Neural progenitor cell (in vitro differentiated cells): ENCODE data around the gene MCCD1.

Source experiments
- CTCF ChIP-seq: fragments of 200-600 bp; sonication (generic); IDR thresholded peaks from 2 replicates; pipeline ENCODE4 v1.5.1; 2017; ENCODE audit warnings: antibody characterized with exemption, mild to moderate bottlenecking
- EZH2phosphoT487 ChIP-seq: fragments of 200-600 bp; sonication (generic); IDR thresholded peaks from 2 replicates; pipeline ENCODE4 v1.6.1; 2017; ENCODE audit warnings: antibody characterized with exemption

- TF ChIP-seq CTCF (peak; percentile 98), EZH2phosphoT487 (no peak)
Observed at GRCh38 chr6:31546339-31546957, 17.7 kb downstream of the MCCD1 start, which contains the start of gene ATP6V1G2.
